CD14-positive monocyte (primary cell): Measurements from ENCODE around the gene STK33. TPM values are rescaled to one million over a fixed set of nuclear protein-coding genes. Genes with fewer than 3 reads are reported as not detected.
"Not testable (repeated sequence)": the region's sequence is repeated elsewhere in the genome, so short reads cannot be mapped to it uniquely, and the experiment has no call there.

Experiments used
- DNase-seq, 3 donors: peaks; one replicate each; pipeline ENCODE4 v3.0.0-alpha.2; 2011 to 2022
- H2AFZ ChIP-seq: 2 replicates; pipeline ENCODE4 v1.6.0; 2012; ENCODE audit warnings: mild to moderate bottlenecking, low read depth, low read length, inconsistent platforms; ENCODE audit not compliant: insufficient read depth, poor library complexity, severe bottlenecking
- H3K27ac ChIP-seq, 2 donors: 1 replicate in 1 of 2; 2 replicates in 1 of 2; pipeline ENCODE4 v1.5.1; 2012 to 2013; ENCODE audit warnings: low read length in 2 of 2, control low read depth in 1 of 2, inconsistent platforms in 1 of 2, low read depth in 1 of 2, mild to moderate bottlenecking in 1 of 2
- H3K27me3 ChIP-seq, 2 donors: one replicate each; pipeline versions ENCODE4 v1.6.0 to v1.6.1; 2011 to 2013; ENCODE audit warnings: low read length in 2 of 2; ENCODE audit not compliant: control insufficient read depth in 2 of 2, insufficient read depth in 2 of 2
- H3K36me3 ChIP-seq, 2 donors: replicated peaks in 1 of 2; 1 replicate in 1 of 2; 2 replicates in 1 of 2; pipeline versions ENCODE4 v1.5.1 to v1.6.1; 2012 to 2013; ENCODE audit warnings: low read length in 2 of 2, control low read depth in 1 of 2, inconsistent platforms in 1 of 2, mild to moderate bottlenecking in 1 of 2; ENCODE audit not compliant: insufficient read depth in 2 of 2, control insufficient read depth in 1 of 2
- H3K4me1 ChIP-seq, 2 donors: 1 replicate in 1 of 2; 2 replicates in 1 of 2; pipeline versions ENCODE4 v1.5.1 to v1.6.1; 2012 to 2013; ENCODE audit warnings: low read length in 2 of 2, control low read depth in 1 of 2, inconsistent platforms in 1 of 2, mild to moderate bottlenecking in 1 of 2, moderate library complexity in 1 of 2; ENCODE audit not compliant: insufficient read depth in 2 of 2, control insufficient read depth in 1 of 2
- H3K4me2 ChIP-seq: replicated peaks from 2 replicates; pipeline ENCODE3; 2012; ENCODE audit warnings: low read length, moderate library complexity, mild to moderate bottlenecking; ENCODE audit not compliant: poor library complexity, severe bottlenecking; ENCODE audit errors: extremely low read depth
- H3K4me3 ChIP-seq, 3 experiments: fragments of 200-600 bp in 1 of 3; sonication (generic) in 1 of 3; replicated peaks in 1 of 3; 1 replicate in 2 of 3; 2 replicates in 1 of 3; pipeline ENCODE4 v1.5.1; 2011 to 2013; ENCODE audit warnings: low read length in 3 of 3, mild to moderate bottlenecking in 3 of 3, control low read depth in 2 of 3, low read depth in 2 of 3, inconsistent platforms in 1 of 3, moderate library complexity in 1 of 3
- H3K79me2 ChIP-seq: 2 replicates; pipeline ENCODE4 v1.6.0; 2012; ENCODE audit warnings: mild to moderate bottlenecking, control low read depth, inconsistent platforms, low read length, moderate library complexity; ENCODE audit not compliant: insufficient read depth
- H3K9ac ChIP-seq: 2 replicates; pipeline ENCODE4 v1.6.0; 2017; ENCODE audit warnings: low read length, mild to moderate bottlenecking; ENCODE audit not compliant: insufficient read depth, poor library complexity, severe bottlenecking
- H3K9me3 ChIP-seq, 2 donors: replicated peaks in 1 of 2; 1 replicate in 1 of 2; 2 replicates in 1 of 2; pipeline versions ENCODE4 v1.5.1 to v1.6.1; 2012 to 2013; ENCODE audit warnings: low read length in 2 of 2, control low read depth in 1 of 2; ENCODE audit not compliant: control insufficient read depth in 1 of 2, insufficient read depth in 1 of 2
- H4K20me1 ChIP-seq: 2 replicates; pipeline ENCODE4 v1.6.0; 2012; ENCODE audit warnings: mild to moderate bottlenecking, low read length, control low read depth, moderate library complexity; ENCODE audit not compliant: insufficient read depth
- H3K27ac Mint-ChIP-seq, 7 donors: one replicate each; pipeline ENCODE4 v1.8.0; 2020; ENCODE audit warnings: mild to moderate bottlenecking in 7 of 7, mixed read lengths in 7 of 7, moderate library complexity in 6 of 7, inconsistent platforms in 2 of 7
- H3K27me3 Mint-ChIP-seq, 3 donors: one replicate each; pipeline ENCODE4 v1.8.0; 2021 to 2022; ENCODE audit warnings: low read depth in 3 of 3, mild to moderate bottlenecking in 3 of 3, mixed read lengths in 3 of 3, moderate library complexity in 3 of 3, inconsistent platforms in 1 of 3
- H3K36me3 Mint-ChIP-seq, 2 donors: one replicate each; pipeline ENCODE4 v1.8.0; 2020; ENCODE audit warnings: mixed read lengths in 2 of 2, inconsistent platforms in 1 of 2, mild to moderate bottlenecking in 1 of 2
- H3K4me1 Mint-ChIP-seq: one replicate; pipeline ENCODE4 v1.8.0; 2020; ENCODE audit warnings: mild to moderate bottlenecking, mixed read lengths
- H3K4me3 Mint-ChIP-seq, 2 donors: one replicate each; pipeline ENCODE4 v1.8.0; 2020; ENCODE audit warnings: mild to moderate bottlenecking in 2 of 2, mixed read lengths in 2 of 2, moderate library complexity in 1 of 2
- H3K9me3 Mint-ChIP-seq, 7 donors: one replicate each; pipeline ENCODE4 v1.8.0; 2020 to 2022; ENCODE audit warnings: mixed read lengths in 7 of 7, mild to moderate bottlenecking in 6 of 7, moderate library complexity in 6 of 7, inconsistent platforms in 2 of 7
- CTCF ChIP-seq: fragments of 200-600 bp; IDR thresholded peaks from one replicate; pipeline ENCODE4 v1.8.0; 2022; ENCODE audit warnings: antibody characterized with exemption, mild to moderate bottlenecking
- WGBS: methylation state at CpG from one replicate; pipeline ENCODE4 v1.1.5; 2013; ENCODE audit warnings: missing lambda C conversion rate; ENCODE audit not compliant: insufficient coverage; 5-methylcytosine and 5-hydroxymethylcytosine counted together
- intact Hi-C, 2 donors: fragments of 100-400 bp; cut with micrococcal nuclease; formaldehyde crosslinking; loops; one replicate each; pipeline versions ENCODE4 v1.15.0 to v1.15.1; 2023
- polyA plus RNA-seq, 3 donors: library from polyadenylated mRNA; depleted of rRNA in 1 of 3; unstranded in 2 of 3; stranded (reverse) in 1 of 3; fragments of 300-500 nt in 2 of 3; fragments of >200 nt in 1 of 3; fragmentation: Illumina TruSeq in 2 of 3; gene quantifications; 1 replicate in 2 of 3; 2 replicates in 1 of 3; pipeline ENCODE4 v1.2.3, GENCODE V29; 2012 to 2021

The STK33 gene
- polyA plus RNA-seq, 3 donors: not detected

DNA sequence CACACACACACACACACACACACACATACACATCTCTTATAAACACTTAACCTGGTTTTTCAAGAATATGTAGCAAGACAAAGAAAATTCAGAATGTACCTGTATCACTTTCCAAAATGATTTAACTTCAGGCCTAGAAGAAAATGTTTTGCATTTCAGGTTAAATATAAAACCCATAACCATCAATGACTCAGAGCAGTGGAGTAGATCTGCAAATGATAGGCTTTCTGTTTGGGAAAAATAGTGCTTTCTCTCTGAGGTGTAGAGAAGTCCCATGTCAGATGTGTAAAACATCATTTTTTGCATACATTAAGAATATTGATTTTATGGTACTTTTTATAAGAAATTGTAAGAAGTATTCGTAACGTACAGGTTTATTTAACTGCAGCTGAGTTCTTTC is 116.9 kb downstream of the STK33 start:
- no peak for DNase-seq

GRCh38 chr11:8467806-8468205 is 126.2 kb downstream of the STK33 start:
- H3K27me3 ChIP-seq, H3K36me3 ChIP-seq, intact Hi-C loops, H3K27ac ChIP-seq, H3K4me3 Mint-ChIP-seq, H2AFZ ChIP-seq, H3K9ac ChIP-seq, H3K4me1 ChIP-seq, H3K36me3 Mint-ChIP-seq, DNase-seq, H3K79me2 ChIP-seq, H3K4me2 ChIP-seq, H3K4me3 ChIP-seq, H3K4me1 Mint-ChIP-seq, H3K27ac Mint-ChIP-seq, H4K20me1 ChIP-seq, H3K27me3 Mint-ChIP-seq: not testable (repeated sequence)
- WGBS: 100% methylated on average over 1 of the region's 5 CpGs
- H3K9me3 ChIP-seq: peaks cover 6 to 16% of the 10 kb centered on the region in 2 donors
- peaks cover 12 to 27% (median 19%) of the 10 kb centered on the region in 7 donors for H3K9me3 Mint-ChIP-seq

More for the DNA sequence above, 116.9 kb downstream of the STK33 start:
- intact Hi-C loops: no loop called here
- WGBS: no CpG with 5 or more reads among the region's 2 CpGs
- H4K20me1 ChIP-seq: no peaks in the 10 kb centered on the region
- no peak for TF ChIP-seq CTCF
- no peak overlapping the region for H3K4me2 ChIP-seq
- H3K9me3 Mint-ChIP-seq: peaks cover 0 to 2% (median 2%) of the 10 kb centered on the region in 7 donors
- H3K27ac ChIP-seq: no peak overlapping the region
- no peak overlapping the region for H2AFZ ChIP-seq
- H3K4me1 ChIP-seq: no peaks in the 10 kb centered on the region
- H3K27ac Mint-ChIP-seq: no peak overlapping the region
- H3K9ac ChIP-seq: no peak overlapping the region
- H3K4me1 Mint-ChIP-seq: no peaks in the 10 kb centered on the region
- no peaks in the 10 kb centered on the region for H3K9me3 ChIP-seq
- no peaks in the 10 kb centered on the region for H3K36me3 ChIP-seq
- no peaks in the 10 kb centered on the region for H3K27me3 ChIP-seq
- H3K4me3 ChIP-seq: no peak overlapping the region
- H3K79me2 ChIP-seq: no peaks in the 10 kb centered on the region
- H3K4me3 Mint-ChIP-seq: no peak overlapping the region
- H3K36me3 Mint-ChIP-seq: no peaks in the 10 kb centered on the region
- H3K27me3 Mint-ChIP-seq: no peaks in the 10 kb centered on the region

GRCh38 chr11:8467356-8467755 is 126.7 kb downstream of the STK33 start:
- H3K36me3 ChIP-seq, DNase-seq, H3K27ac ChIP-seq, H2AFZ ChIP-seq, H3K27ac Mint-ChIP-seq, H3K4me1 Mint-ChIP-seq, H3K36me3 Mint-ChIP-seq, H3K79me2 ChIP-seq, H4K20me1 ChIP-seq, H3K27me3 ChIP-seq, H3K4me3 ChIP-seq, H3K4me1 ChIP-seq, H3K9ac ChIP-seq, H3K4me2 ChIP-seq, H3K4me3 Mint-ChIP-seq, H3K27me3 Mint-ChIP-seq, intact Hi-C loops: not testable (repeated sequence)
- 50% methylated on average over 2 of the region's 4 CpGs for WGBS
- peaks cover 6 to 16% of the 10 kb centered on the region in 2 donors for H3K9me3 ChIP-seq
- H3K9me3 Mint-ChIP-seq: peaks cover 12 to 27% (median 19%) of the 10 kb centered on the region in 7 donors

- H3K4me3 ChIP-seq, H3K27me3 Mint-ChIP-seq, H2AFZ ChIP-seq, H3K4me3 Mint-ChIP-seq, DNase-seq, H3K4me2 ChIP-seq, H3K9ac ChIP-seq, H3K27me3 ChIP-seq, H3K27ac ChIP-seq, intact Hi-C loops, H3K79me2 ChIP-seq, H3K36me3 ChIP-seq, H3K4me1 Mint-ChIP-seq, H3K27ac Mint-ChIP-seq, H3K36me3 Mint-ChIP-seq, H4K20me1 ChIP-seq, H3K4me1 ChIP-seq: not testable (repeated sequence)
- H3K9me3 ChIP-seq: peaks cover 6 to 16% of the 10 kb centered on the region in 2 donors
- WGBS: 86% methylated on average over 2 of the region's 3 CpGs
- peaks cover 12 to 27% (median 19%) of the 10 kb centered on the region in 7 donors for H3K9me3 Mint-ChIP-seq
Observed at GRCh38 chr11:8466884-8467283, 127.1 kb downstream of the STK33 start.
